HFF-Myc (cell line): ENCODE data around the gene GSTP1.
"Not testable (repeated sequence)": the region's sequence is repeated elsewhere in the genome, so short reads cannot be mapped to it uniquely, and the experiment has no call there.

ENCODE experiments used
- DNase-seq: peaks from one replicate; pipeline ENCODE4 v3.0.0-alpha.2; 2011; ENCODE audit warnings: low read depth; ENCODE audit errors: extremely low read depth
- H3K4me3 ChIP-seq: replicated peaks from 2 replicates; pipeline ENCODE4 v1.5.1; 2011; ENCODE audit warnings: low read depth, mild to moderate bottlenecking, control low read depth, low read length
- TF ChIP-seq, protein P1 (sequence below): IDR thresholded peaks from 2 replicates; pipeline ENCODE4 v1.5.1; 2012; ENCODE audit warnings: mild to moderate bottlenecking, low read depth, low read length, control low read depth; ENCODE audit errors: missing control alignments

The GSTP1 gene

DNA sequence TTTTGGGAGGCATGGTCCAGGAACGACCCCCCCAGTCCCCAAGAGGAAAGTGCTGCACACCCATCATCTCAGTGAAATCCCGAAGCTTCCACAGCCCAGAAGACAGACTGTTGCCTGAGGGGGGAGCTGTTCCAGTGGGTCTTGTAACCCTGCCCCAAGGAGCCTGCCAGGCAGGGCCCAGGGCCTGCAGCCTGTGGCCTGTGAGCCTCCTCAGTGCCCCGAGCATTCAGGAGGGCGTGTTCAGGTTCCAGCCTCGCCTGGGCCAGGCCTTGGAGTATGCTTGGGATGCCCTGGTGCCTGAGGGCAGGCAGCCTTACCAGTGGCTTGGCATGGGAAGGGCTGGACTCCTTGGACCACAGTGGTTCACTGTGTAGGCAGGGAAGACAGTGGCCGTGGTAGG, 42.4 kb upstream of the GSTP1 start:
- TF ChIP-seq, protein P1, sequence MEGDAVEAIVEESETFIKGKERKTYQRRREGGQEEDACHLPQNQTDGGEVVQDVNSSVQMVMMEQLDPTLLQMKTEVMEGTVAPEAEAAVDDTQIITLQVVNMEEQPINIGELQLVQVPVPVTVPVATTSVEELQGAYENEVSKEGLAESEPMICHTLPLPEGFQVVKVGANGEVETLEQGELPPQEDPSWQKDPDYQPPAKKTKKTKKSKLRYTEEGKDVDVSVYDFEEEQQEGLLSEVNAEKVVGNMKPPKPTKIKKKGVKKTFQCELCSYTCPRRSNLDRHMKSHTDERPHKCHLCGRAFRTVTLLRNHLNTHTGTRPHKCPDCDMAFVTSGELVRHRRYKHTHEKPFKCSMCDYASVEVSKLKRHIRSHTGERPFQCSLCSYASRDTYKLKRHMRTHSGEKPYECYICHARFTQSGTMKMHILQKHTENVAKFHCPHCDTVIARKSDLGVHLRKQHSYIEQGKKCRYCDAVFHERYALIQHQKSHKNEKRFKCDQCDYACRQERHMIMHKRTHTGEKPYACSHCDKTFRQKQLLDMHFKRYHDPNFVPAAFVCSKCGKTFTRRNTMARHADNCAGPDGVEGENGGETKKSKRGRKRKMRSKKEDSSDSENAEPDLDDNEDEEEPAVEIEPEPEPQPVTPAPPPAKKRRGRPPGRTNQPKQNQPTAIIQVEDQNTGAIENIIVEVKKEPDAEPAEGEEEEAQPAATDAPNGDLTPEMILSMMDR: no peak

DNA sequence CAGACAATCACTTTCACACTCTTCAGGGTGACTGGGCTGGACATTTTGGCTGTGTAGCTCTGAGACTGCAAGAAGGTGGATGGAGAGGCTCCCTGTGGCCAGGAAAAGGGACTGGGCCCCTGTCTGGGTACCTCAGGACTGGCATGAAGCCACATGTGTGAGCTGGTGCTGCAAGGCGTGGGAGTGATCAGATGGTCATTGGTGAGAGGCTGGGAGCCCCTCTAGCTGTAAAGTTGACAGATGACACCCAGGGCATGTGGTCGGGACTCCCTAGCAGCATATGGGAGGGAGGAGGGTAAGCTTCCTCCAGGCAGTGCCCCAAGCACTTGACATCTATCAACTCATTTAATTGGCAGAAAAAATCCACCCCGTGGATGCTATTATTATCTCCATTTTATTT, 41.4 kb upstream of the GSTP1 start:
- TF ChIP-seq, protein P1: no peak
- no peak for DNase-seq
- H3K4me3 ChIP-seq: no peak overlapping the region

More for the DNA sequence above, 42.4 kb upstream of the GSTP1 start:
- no peak overlapping the region for H3K4me3 ChIP-seq
- DNase-seq: no peak

DNA sequence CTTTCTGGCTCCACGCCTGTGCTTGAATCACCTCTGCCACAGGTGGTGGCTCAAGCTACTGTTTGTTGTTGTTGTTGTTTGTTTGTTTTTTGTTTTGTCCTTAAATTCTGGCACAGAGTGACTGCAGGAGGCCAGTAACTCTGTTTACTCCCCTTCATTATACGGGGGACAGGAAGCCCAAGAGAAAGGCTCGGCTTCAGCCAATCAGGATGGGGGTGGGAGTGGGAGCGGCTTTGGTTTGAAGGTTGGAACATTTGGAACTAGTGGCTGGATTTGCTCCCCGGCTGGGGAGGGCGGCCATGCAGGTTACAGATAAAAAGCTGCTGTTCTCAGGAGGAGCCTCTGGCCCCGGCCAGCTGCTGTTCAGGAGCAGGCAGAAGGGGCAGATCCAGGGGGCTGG, 40.6 kb upstream of the GSTP1 start:
- DNase-seq: no peak
- TF ChIP-seq, protein P1: no peak

DNA sequence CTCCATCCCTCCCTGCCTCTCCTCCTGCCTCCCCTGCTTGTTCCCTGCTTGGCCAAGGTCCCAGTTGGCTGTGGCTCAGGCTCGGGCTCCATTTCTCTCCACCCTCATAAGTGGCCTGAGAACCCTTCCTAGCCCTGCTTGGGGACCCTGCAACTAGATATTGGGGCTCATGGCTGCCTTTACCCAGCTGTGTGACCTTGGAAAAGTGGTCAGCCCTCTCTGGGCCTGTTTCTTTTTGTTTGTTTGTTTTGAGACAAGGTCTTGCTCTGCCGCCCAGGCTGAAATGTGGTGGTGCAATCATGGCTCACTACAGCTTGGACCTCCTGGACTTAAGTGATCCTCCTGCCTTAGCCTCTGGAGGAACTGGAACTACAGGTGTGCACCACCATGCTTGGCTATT, 40.0 kb upstream of the GSTP1 start:
- no peak overlapping the region for H3K4me3 ChIP-seq
- TF ChIP-seq, protein P1: no peak
- no peak for DNase-seq

More for the DNA sequence above, 40.6 kb upstream of the GSTP1 start:
- H3K4me3 ChIP-seq: no peak overlapping the region

DNA sequence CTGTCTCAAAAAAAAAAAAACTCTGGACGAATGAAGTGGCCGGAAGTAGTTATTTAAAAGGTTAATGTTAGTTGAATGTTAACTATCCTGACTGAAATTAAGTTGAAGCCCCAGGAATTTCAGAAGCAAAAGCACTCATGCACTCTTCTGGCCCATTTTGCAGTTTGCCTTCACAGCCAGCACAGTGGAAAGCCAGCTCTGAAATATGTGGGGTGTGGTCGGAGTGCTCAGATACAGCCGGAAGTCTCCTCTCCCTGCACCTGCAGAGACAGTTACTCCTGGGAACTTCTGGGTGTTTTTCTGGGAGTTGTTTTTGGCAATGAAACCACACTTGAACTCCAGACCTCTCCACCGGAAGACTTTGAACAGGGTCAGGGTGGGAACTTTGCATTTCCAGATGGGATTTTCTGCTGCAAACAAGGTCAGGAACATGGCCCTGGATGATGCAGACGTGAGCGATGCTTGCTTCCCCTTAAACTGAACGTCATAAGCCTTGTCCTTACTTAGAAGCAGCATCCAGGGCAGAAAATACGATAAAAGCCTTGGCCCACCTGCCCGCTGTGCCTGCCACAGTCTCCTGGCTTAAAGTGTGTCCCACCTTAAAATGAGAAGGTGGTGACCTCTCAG, 38.9 kb upstream of the GSTP1 start:
- H3K4me3 ChIP-seq: no peak overlapping the region
- TF ChIP-seq, protein P1: no peak
- DNase-seq: no peak

DNA sequence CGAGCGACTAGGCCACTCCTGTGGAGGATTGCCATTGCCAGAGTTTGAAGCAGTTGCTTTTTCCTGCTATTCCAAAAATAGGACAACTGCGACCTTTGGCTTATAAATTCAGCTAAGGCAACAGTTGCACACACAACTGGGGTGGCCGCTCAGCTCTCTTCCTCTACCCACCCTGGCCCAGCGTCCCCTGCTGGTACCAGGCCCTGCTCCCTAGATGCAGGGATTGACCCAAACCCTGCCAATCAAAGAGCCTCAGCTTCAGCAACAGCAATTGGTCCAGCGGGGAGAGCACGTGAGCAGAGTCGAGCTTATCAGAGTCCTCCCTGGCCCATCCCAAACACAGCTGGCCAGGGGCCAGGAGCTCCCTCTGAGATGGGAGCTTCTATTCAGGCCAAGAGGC, 38.3 kb upstream of the GSTP1 start:
- H3K4me3 ChIP-seq: no peak overlapping the region
- no peak for DNase-seq
- TF ChIP-seq, protein P1: no peak

DNA sequence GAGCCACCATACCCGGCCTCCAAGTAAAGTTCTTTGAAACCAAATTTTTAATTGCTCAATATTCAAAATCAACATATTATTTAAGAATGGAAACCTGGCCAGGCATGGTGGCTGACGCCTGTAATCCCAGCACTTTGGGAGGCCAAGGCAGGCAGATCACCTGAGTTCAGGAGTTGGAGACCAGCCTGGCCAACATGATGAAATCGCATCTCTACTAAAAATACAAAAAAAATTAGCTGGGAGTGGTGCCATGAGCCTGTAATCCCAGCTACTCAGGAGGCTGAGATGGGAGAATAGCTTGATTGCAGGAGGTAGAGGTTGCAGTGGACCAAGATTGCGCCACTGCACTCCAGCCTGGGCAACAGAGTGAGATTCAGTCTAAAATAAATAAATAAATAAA, 35.5 kb upstream of the GSTP1 start:
- not testable (repeated sequence) for H3K4me3 ChIP-seq, DNase-seq
